Tibial artery (tissue), 4 donors: ENCODE measurements around the gene SH3RF3.

Experiments
- DNase-seq, 2 donors: peaks; one replicate each; pipeline ENCODE4 v3.0.0-alpha.2; 2019
- H3K27ac ChIP-seq, 2 donors: fragments of 200-600 bp; sonication (generic) in 1 of 2; 1 replicate in 1 of 2; 2 replicates in 1 of 2; pipeline ENCODE4 v1.5.1; 2018 to 2019; ENCODE audit warnings: mild to moderate bottlenecking in 1 of 2
- H3K27me3 ChIP-seq, 2 donors: fragments of 200-600 bp; sonication (generic) in 1 of 2; one replicate each; pipeline versions ENCODE4 v1.5.1 to v1.6.0; 2016 to 2019
- H3K36me3 ChIP-seq, 3 donors: fragments of 200-600 bp; sonication (generic) in 2 of 3; one replicate each; pipeline ENCODE4 v1.5.1; 2016 to 2019; ENCODE audit warnings: mild to moderate bottlenecking in 2 of 3
- H3K4me1 ChIP-seq, 4 donors: fragments of 200-600 bp; sonication (generic) in 2 of 4; 1 replicate in 3 of 4; 2 replicates in 1 of 4; pipeline ENCODE4 v1.5.1; 2016 to 2019
- H3K4me3 ChIP-seq, 2 donors: fragments of 200-600 bp; sonication (generic) in 1 of 2; 1 replicate in 1 of 2; 2 replicates in 1 of 2; pipeline ENCODE4 v1.5.1; 2018 to 2019; ENCODE audit warnings: mild to moderate bottlenecking in 2 of 2
- H3K9me3 ChIP-seq, 3 donors: fragments of 200-600 bp; sonication (generic) in 1 of 3; one replicate each; pipeline ENCODE4 v1.5.1; 2016 to 2019
- intact Hi-C: fragments of 100-400 bp; cut with DNase I; formaldehyde crosslinking; loops from one replicate; pipeline ENCODE4 v1.15.0; 2023; ENCODE audit warnings: low total_unique reads
- TF ChIP-seq, protein P1 (sequence below), 2 experiments: fragments of 200-600 bp in 1 of 2; fragments of 450-650 bp in 1 of 2; IDR thresholded peaks; one replicate each; pipeline ENCODE4 v1.5.1; 2017 to 2019; ENCODE audit warnings: antibody characterized with exemption in 2 of 2, mild to moderate bottlenecking in 1 of 2, moderate library complexity in 1 of 2

SH3RF3 gene

GRCh38 chr2:109261906-109262631 is 133.1 kb downstream of the SH3RF3 start:
- no peaks in the 10 kb centered on the region for H3K9me3 ChIP-seq
- H3K4me3 ChIP-seq: no peak overlapping the region
- no peaks in the 10 kb centered on the region for H3K27me3 ChIP-seq
- TF ChIP-seq, protein P1, sequence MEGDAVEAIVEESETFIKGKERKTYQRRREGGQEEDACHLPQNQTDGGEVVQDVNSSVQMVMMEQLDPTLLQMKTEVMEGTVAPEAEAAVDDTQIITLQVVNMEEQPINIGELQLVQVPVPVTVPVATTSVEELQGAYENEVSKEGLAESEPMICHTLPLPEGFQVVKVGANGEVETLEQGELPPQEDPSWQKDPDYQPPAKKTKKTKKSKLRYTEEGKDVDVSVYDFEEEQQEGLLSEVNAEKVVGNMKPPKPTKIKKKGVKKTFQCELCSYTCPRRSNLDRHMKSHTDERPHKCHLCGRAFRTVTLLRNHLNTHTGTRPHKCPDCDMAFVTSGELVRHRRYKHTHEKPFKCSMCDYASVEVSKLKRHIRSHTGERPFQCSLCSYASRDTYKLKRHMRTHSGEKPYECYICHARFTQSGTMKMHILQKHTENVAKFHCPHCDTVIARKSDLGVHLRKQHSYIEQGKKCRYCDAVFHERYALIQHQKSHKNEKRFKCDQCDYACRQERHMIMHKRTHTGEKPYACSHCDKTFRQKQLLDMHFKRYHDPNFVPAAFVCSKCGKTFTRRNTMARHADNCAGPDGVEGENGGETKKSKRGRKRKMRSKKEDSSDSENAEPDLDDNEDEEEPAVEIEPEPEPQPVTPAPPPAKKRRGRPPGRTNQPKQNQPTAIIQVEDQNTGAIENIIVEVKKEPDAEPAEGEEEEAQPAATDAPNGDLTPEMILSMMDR (IDR thresholded peaks at IDR 0.05): no peak
- H3K4me1 ChIP-seq: peaks cover 0 to 78% (median 38%) of the 10 kb centered on the region in 4 donors
- no peaks in the 10 kb centered on the region for H3K36me3 ChIP-seq
- no peak overlapping the region for H3K27ac ChIP-seq
- intact Hi-C loops: no loop called here
- peak in 1 of 2 donors; percentile 31 for DNase-seq

- peak overlapping the region in 1 of 2 donors; percentile 44 for H3K27ac ChIP-seq
- H3K4me1 ChIP-seq: peaks cover 0 to 59% (median 16%) of the 10 kb centered on the region in 4 donors
- H3K9me3 ChIP-seq: no peaks in the 10 kb centered on the region
- H3K27me3 ChIP-seq: no peaks in the 10 kb centered on the region
- H3K4me3 ChIP-seq: no peak overlapping the region
- intact Hi-C loops: no loop called here
- no peaks in the 10 kb centered on the region for H3K36me3 ChIP-seq
- TF ChIP-seq, protein P1 (IDR thresholded peaks at IDR 0.05): no peak
- DNase-seq: peak; percentile 38 to 70
Measured at GRCh38 chr2:109264595-109265328, 135.8 kb downstream of the SH3RF3 start.

DNA sequence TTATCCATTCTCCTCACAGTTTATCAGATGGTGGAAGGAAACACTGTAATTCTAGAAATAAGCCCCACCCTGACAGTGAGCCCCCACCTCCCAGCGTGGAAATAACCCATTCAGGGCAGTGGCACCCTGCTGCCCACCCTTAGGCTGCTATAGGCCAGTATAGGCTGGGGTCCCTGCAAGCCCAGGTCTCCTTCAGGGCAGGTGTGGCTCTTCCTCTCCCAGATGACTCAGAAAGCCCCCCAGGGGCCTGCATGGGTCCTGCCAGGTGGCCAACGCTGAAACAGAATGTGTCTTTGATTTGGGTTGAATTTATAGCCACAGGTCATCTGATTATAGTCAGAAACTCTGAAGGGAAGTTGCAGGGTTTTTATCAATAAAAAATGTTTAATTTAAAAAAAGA is 136.4 kb downstream of the SH3RF3 start:
- Histone ChIP-seq H3K27me3 (no peaks in the 10 kb centered on the region), H3K4me1 (peaks cover 0 to 53% (median 16%) of the 10 kb centered on the region in 4 donors), H3K4me3 (no peak overlapping the region), H3K36me3 (no peaks in the 10 kb centered on the region), H3K9me3 (no peaks in the 10 kb centered on the region), H3K27ac (peak overlapping the region in 1 of 2 donors; percentile 44)
- intact Hi-C loops: no loop called here
- TF ChIP-seq, protein P1 (IDR thresholded peaks at IDR 0.05): no peak
- peak; percentile 10 to 45 for DNase-seq

- Histone ChIP-seq H3K4me3 (no peak overlapping the region), H3K27me3 (no peaks in the 10 kb centered on the region), H3K9me3 (no peaks in the 10 kb centered on the region), H3K4me1 (peaks cover 0 to 50% (median 18%) of the 10 kb centered on the region in 4 donors), H3K27ac (no peak overlapping the region), H3K36me3 (no peaks in the 10 kb centered on the region)
- DNase-seq: no peak
- intact Hi-C loops: no loop called here
- TF ChIP-seq, protein P1 (IDR thresholded peaks at IDR 0.05): no peak
Measured at GRCh38 chr2:109265953-109266352, 136.9 kb downstream of the SH3RF3 start.

DNA sequence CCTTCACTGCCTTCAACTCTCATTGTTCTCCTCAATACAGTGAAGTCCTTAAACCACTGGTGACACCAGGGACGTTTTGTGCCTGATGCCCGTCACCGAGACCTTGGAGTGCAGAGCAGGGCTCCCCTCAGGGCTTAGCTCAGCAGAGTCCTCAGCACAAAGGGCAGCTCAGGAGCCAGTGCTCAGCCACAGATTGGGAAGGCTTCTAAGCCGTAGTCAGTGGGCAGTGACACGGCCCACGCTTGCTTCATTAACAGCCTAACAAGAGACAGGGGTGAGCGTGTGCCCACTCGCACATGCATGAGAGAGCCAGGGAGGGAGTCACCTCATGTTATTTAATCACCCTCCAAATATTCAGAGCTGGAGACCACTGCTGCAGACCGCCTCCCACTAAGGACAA is 137.5 kb downstream of the SH3RF3 start:
- no peaks in the 10 kb centered on the region for H3K36me3 ChIP-seq
- no peak overlapping the region for H3K27ac ChIP-seq
- intact Hi-C loops: no loop called here
- DNase-seq: peak in 1 of 2 donors; percentile 53
- H3K4me1 ChIP-seq: peaks cover 0 to 50% (median 21%) of the 10 kb centered on the region in 4 donors
- no peaks in the 10 kb centered on the region for H3K27me3 ChIP-seq
- no peak overlapping the region for H3K4me3 ChIP-seq
- TF ChIP-seq, protein P1 (IDR thresholded peaks at IDR 0.05): no peak
- no peaks in the 10 kb centered on the region for H3K9me3 ChIP-seq
